Neutrophil (primary cell): ENCODE data around the gene ULK2.

Experiments used
- H3K27ac ChIP-seq: fragments of 200-600 bp; sonication (generic); 2 replicates; pipeline ENCODE4 v1.5.1; 2016; ENCODE audit warnings: mild to moderate bottlenecking, moderate library complexity
- H3K27me3 ChIP-seq: fragments of 200-600 bp; sonication (generic); 2 replicates; pipeline ENCODE4 v1.6.0; 2016; ENCODE audit warnings: mild to moderate bottlenecking
- H3K36me3 ChIP-seq: fragments of 200-600 bp; sonication (generic); 2 replicates; pipeline ENCODE4 v1.5.1; 2017
- H3K4me1 ChIP-seq, 2 experiments: fragments of 200-600 bp in 1 of 2; sonication (generic) in 1 of 2; 1 replicate in 1 of 2; 2 replicates in 1 of 2; pipeline versions ENCODE4 v1.5.1 to v1.6.1; 2013 to 2016; ENCODE audit warnings: low read depth in 1 of 2, low read length in 1 of 2, mild to moderate bottlenecking in 1 of 2, moderate library complexity in 1 of 2; ENCODE audit not compliant: control insufficient read depth in 1 of 2, insufficient read depth in 1 of 2
- H3K4me3 ChIP-seq, 2 experiments: fragments of 200-600 bp in 1 of 2; sonication (generic) in 1 of 2; 1 replicate in 1 of 2; 2 replicates in 1 of 2; pipeline ENCODE4 v1.5.1; 2013 to 2016; ENCODE audit warnings: low read depth in 1 of 2, low read length in 1 of 2, mild to moderate bottlenecking in 1 of 2, moderate library complexity in 1 of 2
- H3K9me3 ChIP-seq: fragments of 200-600 bp; sonication (generic); 2 replicates; pipeline ENCODE4 v1.5.1; 2016
- CTCF ChIP-seq: fragments of 200-600 bp; sonication (generic); IDR thresholded peaks from 2 replicates; pipeline ENCODE4 v1.5.1; 2016; ENCODE audit warnings: antibody characterized with exemption

Gene ULK2

GRCh38 chr17:19877364-19877945 lies 9.7 kb upstream of the ULK2 start:
- Histone ChIP-seq H3K27ac (no peak overlapping the region), H3K27me3 (peaks cover 44% of the 10 kb centered on the region), H3K9me3 (no peaks in the 10 kb centered on the region), H3K36me3 (no peaks in the 10 kb centered on the region), H3K4me1 (peaks cover 4 to 8% of the 10 kb centered on the region in 2 experiments), H3K4me3 (no peak overlapping the region)
- no peak for TF ChIP-seq CTCF

- no peaks in the 10 kb centered on the region for H3K36me3 ChIP-seq
- no peak overlapping the region for H3K4me3 ChIP-seq
- H3K9me3 ChIP-seq, result no peaks in the 10 kb centered on the region
- H3K27me3 ChIP-seq, result peaks cover 44% of the 10 kb centered on the region
- H3K27ac ChIP-seq, result no peak overlapping the region
- peaks cover 4 to 8% of the 10 kb centered on the region in 2 experiments for H3K4me1 ChIP-seq
- TF ChIP-seq CTCF, result no peak
Observed at GRCh38 chr17:19876529-19877161, 8.9 kb upstream of the ULK2 start.

- Histone ChIP-seq H3K36me3 (no peaks in the 10 kb centered on the region), H3K27me3 (peaks cover 40% of the 10 kb centered on the region), H3K27ac (no peak overlapping the region), H3K4me1 (peaks cover 4 to 8% of the 10 kb centered on the region in 2 experiments), H3K4me3 (no peak overlapping the region), H3K9me3 (no peaks in the 10 kb centered on the region)
- no peak for TF ChIP-seq CTCF
Observed at GRCh38 chr17:19874256-19874655, 6.5 kb upstream of the ULK2 start.

GRCh38 chr17:19873346-19873745 lies 5.6 kb upstream of the ULK2 start:
- H3K9me3 ChIP-seq, result no peaks in the 10 kb centered on the region
- H3K36me3 ChIP-seq, result no peaks in the 10 kb centered on the region
- no peak overlapping the region for H3K4me3 ChIP-seq
- no peak overlapping the region for H3K27ac ChIP-seq
- H3K4me1 ChIP-seq, result peaks cover 4 to 8% of the 10 kb centered on the region in 2 experiments
- H3K27me3 ChIP-seq, result peaks cover 48% of the 10 kb centered on the region
- no peak for TF ChIP-seq CTCF

- H3K4me1 ChIP-seq, result peaks cover 13 to 17% of the 10 kb centered on the region in 2 experiments
- no peak overlapping the region for H3K27ac ChIP-seq
- no peaks in the 10 kb centered on the region for H3K36me3 ChIP-seq
- H3K4me3 ChIP-seq, result peak overlapping the region; percentile 52 to 64
- TF ChIP-seq CTCF, result no peak
- H3K9me3 ChIP-seq, result no peaks in the 10 kb centered on the region
- peaks cover 45% of the 10 kb centered on the region for H3K27me3 ChIP-seq
Observed at GRCh38 chr17:19868079-19868395, 301 bp upstream of the ULK2 start.
